NB4 (cell line): Measurements from ENCODE around the gene DYNC1I1.

Experiments
- DNase-seq: peaks from one replicate; pipeline ENCODE4 v3.0.0; 2010; ENCODE audit warnings: low read depth
- H3K4me3 ChIP-seq: one replicate; pipeline ENCODE4 v1.5.1; 2011; ENCODE audit warnings: mild to moderate bottlenecking, low read depth, low read length, moderate library complexity
- CTCF ChIP-seq: IDR thresholded peaks from one replicate; pipeline ENCODE4 v1.5.1; 2012; ENCODE audit warnings: low read depth, low read length
- MYC ChIP-seq: IDR thresholded peaks from 2 replicates; pipeline ENCODE4 v1.6.1; 2011; ENCODE audit warnings: low read depth, low read length
- POLR2A ChIP-seq: IDR thresholded peaks from 2 replicates; pipeline ENCODE4 v1.6.1; 2011; ENCODE audit warnings: mild to moderate bottlenecking; ENCODE audit not compliant: insufficient read length; ENCODE audit errors: extremely low read depth
- TF ChIP-seq, protein P1 (sequence below): IDR thresholded peaks from 2 replicates; pipeline ENCODE4 v1.6.1; 2011; ENCODE audit warnings: low read depth, low read length

Gene DYNC1I1

DNA sequence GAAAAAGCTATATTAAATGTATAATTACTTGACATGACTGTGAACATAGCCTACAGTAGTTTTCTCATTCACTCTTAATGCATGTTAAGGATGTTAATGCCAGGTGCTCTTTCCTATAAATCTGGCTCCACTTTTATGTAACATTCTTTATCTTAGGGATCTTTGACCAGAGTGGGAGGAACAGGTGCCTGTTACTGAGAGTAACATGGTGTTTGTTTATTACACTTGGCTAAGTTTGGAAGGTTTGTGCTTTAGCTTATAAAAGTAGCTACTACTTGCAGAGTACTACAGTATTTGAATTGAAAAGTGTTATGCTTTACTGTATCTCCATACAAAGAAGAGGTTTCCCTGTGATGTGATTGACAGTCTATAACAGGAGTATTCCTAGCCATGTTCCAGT, 183.4 kb downstream of the DYNC1I1 start:
- no peak overlapping the region for H3K4me3 ChIP-seq
- TF ChIP-seq CTCF, result no peak
- TF ChIP-seq POLR2A, result no peak
- TF ChIP-seq MYC, result no peak
- TF ChIP-seq, protein P1, sequence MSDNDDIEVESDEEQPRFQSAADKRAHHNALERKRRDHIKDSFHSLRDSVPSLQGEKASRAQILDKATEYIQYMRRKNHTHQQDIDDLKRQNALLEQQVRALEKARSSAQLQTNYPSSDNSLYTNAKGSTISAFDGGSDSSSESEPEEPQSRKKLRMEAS, result no peak
- no peak for DNase-seq

GRCh38 chr7:95957510-95957909, 185.2 kb downstream of the DYNC1I1 start:
- TF ChIP-seq POLR2A (no peak), CTCF (no peak), MYC (no peak)
- TF ChIP-seq, protein P1, result no peak

GRCh38 chr7:95960706-95961244, 188.4 kb downstream of the DYNC1I1 start:
- H3K4me3 ChIP-seq, result no peak overlapping the region
- no peak for DNase-seq
- TF ChIP-seq CTCF (no peak), POLR2A (no peak), MYC (no peak)
- TF ChIP-seq, protein P1, result no peak

More at GRCh38 chr7:95957510-95957909, 185.2 kb downstream of the DYNC1I1 start:
- H3K4me3 ChIP-seq, result no peak overlapping the region
- DNase-seq, result no peak

DNA sequence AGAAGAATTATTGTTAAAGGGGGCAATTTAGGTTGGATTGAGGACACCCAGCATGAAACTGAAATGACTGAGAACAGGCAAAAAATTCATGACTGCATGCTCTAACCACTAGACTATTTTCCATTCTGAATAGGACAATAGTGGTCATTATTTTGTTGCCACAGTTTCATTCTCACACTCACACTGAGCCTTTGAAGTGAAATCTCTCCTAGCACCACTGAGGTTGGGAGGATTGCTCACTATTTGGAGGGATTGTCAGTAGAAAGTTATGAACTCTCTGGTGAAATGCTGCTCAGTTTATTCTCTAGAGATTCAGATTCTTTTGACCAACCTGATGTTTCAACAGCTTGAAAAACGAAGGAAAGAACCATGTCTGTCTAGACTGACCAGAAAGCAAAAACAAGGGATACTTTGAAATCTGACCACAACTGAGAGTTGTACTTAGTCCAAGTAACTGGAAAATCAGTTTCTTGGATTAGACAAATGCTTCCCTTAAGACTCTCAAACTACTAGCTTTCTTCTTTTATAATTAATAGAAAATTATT, 191.2 kb downstream of the DYNC1I1 start:
- TF ChIP-seq CTCF (no peak), MYC (no peak), POLR2A (no peak)
- TF ChIP-seq, protein P1, result no peak
- no peak for DNase-seq
- no peak overlapping the region for H3K4me3 ChIP-seq

GRCh38 chr7:95971716-95972115, 199.4 kb downstream of the DYNC1I1 start:
- H3K4me3 ChIP-seq, result no peak overlapping the region
- no peak for TF ChIP-seq MYC
- TF ChIP-seq, protein P1, result no peak
- no peak for TF ChIP-seq CTCF
- no peak for TF ChIP-seq POLR2A
- DNase-seq, result no peak

GRCh38 chr7:95972523-95972922, 200.2 kb downstream of the DYNC1I1 start:
- no peak for DNase-seq
- no peak overlapping the region for H3K4me3 ChIP-seq
- TF ChIP-seq MYC (no peak), POLR2A (no peak), CTCF (no peak)
- TF ChIP-seq, protein P1, result no peak
